ENCODE measurements around the gene CABP1.

The CABP1 gene

GRCh38 chr12:120698665-120699064, 58.2 kb downstream of the CABP1 start:
- no peak for DNase-seq

- no peak for DNase-seq
Measured at GRCh38 chr12:120699553-120699952, 59.1 kb downstream of the CABP1 start.

- no peak for DNase-seq
Measured at GRCh38 chr12:120700886-120701285, 60.5 kb downstream of the CABP1 start.

GRCh38 chr12:120702637-120703036, 62.2 kb downstream of the CABP1 start:
- no peak for DNase-seq

GRCh38 chr12:120703311-120703942, 63.0 kb downstream of the CABP1 start:
- no peak for DNase-seq

GRCh38 chr12:120705618-120706017, 65.2 kb downstream of the CABP1 start:
- DNase-seq = no peak

GRCh38 chr12:120706029-120706428, 65.6 kb downstream of the CABP1 start:
- no peak for DNase-seq

GRCh38 chr12:120708651-120709050, 68.2 kb downstream of the CABP1 start:
- no peak for DNase-seq

GRCh38 chr12:120710031-120710804, 69.8 kb downstream of the CABP1 start, which contains the start of gene UNC119B:
UNC119B (plus strand) TSS chr12:120710458; CDS start chr12:120710475, 17 bp downstream.
- DNase-seq = peak; percentile 71

- peak; percentile 17 for DNase-seq
Measured at GRCh38 chr12:120710805-120711296, 70.4 kb downstream of the CABP1 start.

GRCh38 chr12:120711411-120711810, 71.0 kb downstream of the CABP1 start:
- DNase-seq = no peak

- no peak for DNase-seq
Measured at GRCh38 chr12:120712610-120713009, 72.2 kb downstream of the CABP1 start.

- peak; percentile 78 for DNase-seq
Measured at GRCh38 chr12:120713861-120714482, 73.5 kb downstream of the CABP1 start.
